Measurements from ENCODE around the gene DNAH14. TPM values are rescaled to one million over a fixed set of nuclear protein-coding genes. Genes with fewer than 3 reads are reported as not detected.

DNAH14 gene
- total and polyA plus RNA-seq, 2 of the 13 experiments (the other 11 are each of a cell fraction or from before 2014, with no cell fraction given) = 4.5 to 27.5 TPM

DNA sequence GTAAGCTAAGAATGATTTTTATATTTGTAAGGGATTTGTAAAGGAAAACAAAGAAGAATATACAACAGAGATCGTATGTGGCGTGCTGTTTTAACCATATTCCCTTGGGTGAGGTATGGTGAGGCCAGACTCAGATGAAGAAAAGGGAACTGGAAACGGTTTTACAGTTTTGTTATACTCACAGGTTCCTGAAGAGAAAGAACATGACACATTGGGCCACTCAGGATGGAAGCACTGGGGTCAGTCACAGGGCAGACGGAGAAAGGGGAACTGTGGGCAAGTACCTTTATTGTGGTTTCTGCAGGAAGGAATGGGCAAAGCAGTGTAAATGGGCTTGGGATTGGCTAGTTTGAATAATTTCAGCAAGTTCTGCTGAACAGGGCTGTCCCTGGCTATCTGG lies 321.0 kb downstream of the DNAH14 start:
- Histone ChIP-seq H3K79me2 (ENCODE audit: insufficient read depth, low read length) (no peaks in the 10 kb centered on the region), H3K27ac (ENCODE audit: extremely low read length, insufficient read depth, low read length) (no peak overlapping the region), H3K9ac (ENCODE audit: insufficient read depth, low read depth, low read length) (no peak overlapping the region), H3K4me2 (ENCODE audit: low read depth, low read length) (no peak overlapping the region), H3K4me3 (replicated peaks in 1 of 3; ENCODE audit: insufficient read depth in 1 of 3, low read depth in 2 of 3, low read length in 3 of 3) (no peak overlapping the region), H2AFZ (ENCODE audit: low read length) (no peak overlapping the region), H4K20me1 (ENCODE audit: insufficient read depth, low read length) (no peaks in the 10 kb centered on the region), H3K27me3 (ENCODE audit: control insufficient read depth in 1 of 2, insufficient read depth in 2 of 2, low read length in 2 of 2) (no peaks in the 10 kb centered on the region), H3K36me3 (replicated peaks in 1 of 2; ENCODE audit: control insufficient read depth in 1 of 2, insufficient read depth in 2 of 2, low read length in 2 of 2) (no peaks in the 10 kb centered on the region), H3K9me3 (ENCODE audit: low read length) (no peaks in the 10 kb centered on the region), H3K4me1 (ENCODE audit: insufficient read depth, low read length) (no peaks in the 10 kb centered on the region)
- ChIA-PET POLR2A (no interaction called here), CTCF (ENCODE audit: low intra/inter-chr PET ratio, low total read pairs) (no interaction called here)
- DNase-seq (ENCODE audit: low spot score) (no peak), ATAC-seq (no peak), FAIRE-seq (no peak)
- TF ChIP-seq ZNF207 (IDR thresholded peaks at IDR 0.05; ENCODE audit: borderline replicate concordance) (no peak), RBAK (CRISPR knock-in tag; IDR thresholded peaks at IDR 0.05) (no peak), NFE2L2 (IDR thresholded peaks at IDR 0.05; ENCODE audit: low read length) (no peak), ZNF782 (CRISPR knock-in tag; IDR thresholded peaks at IDR 0.05; ENCODE audit: borderline replicate concordance) (no peak), ZNF562 (CRISPR knock-in tag; IDR thresholded peaks at IDR 0.05; ENCODE audit: borderline replicate concordance) (no peak), TEAD2 (CRISPR knock-in tag; IDR thresholded peaks at IDR 0.05) (no peak), AKAP8 (CRISPR knock-in tag; IDR thresholded peaks at IDR 0.05) (no peak), ZNF737 (CRISPR knock-in tag; IDR thresholded peaks at IDR 0.05; ENCODE audit: borderline replicate concordance) (no peak), ZBTB20 (CRISPR knock-in tag; IDR thresholded peaks at IDR 0.05; ENCODE audit: borderline replicate concordance, low read depth) (no peak), MZF1 (CRISPR knock-in tag; IDR thresholded peaks at IDR 0.05; ENCODE audit: borderline replicate concordance) (no peak)
- TF ChIP-seq, protein P1, sequence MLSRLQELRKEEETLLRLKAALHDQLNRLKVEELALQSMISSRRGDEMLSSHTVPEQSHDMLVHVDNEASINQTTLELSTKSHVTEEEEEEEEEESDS (CRISPR knock-in tag; IDR thresholded peaks at IDR 0.05; ENCODE audit: borderline replicate concordance) = no peak
- intact Hi-C loops (cut with micrococcal nuclease; ENCODE audit: unreplicated experiment) = no loop called here
- BruUV-seq (replicated peaks) = no TSS peak
- WGBS (ENCODE audit: low lambda C conversion rate) = 57% methylated on average over 4 of the region's 4 CpGs
- in situ Hi-C loops (cut with HindIII; ENCODE audit: extremely low pct_ligation_motif_present, low pct_unique_long_range_greater_than_20kb) = no loop called here

DNA sequence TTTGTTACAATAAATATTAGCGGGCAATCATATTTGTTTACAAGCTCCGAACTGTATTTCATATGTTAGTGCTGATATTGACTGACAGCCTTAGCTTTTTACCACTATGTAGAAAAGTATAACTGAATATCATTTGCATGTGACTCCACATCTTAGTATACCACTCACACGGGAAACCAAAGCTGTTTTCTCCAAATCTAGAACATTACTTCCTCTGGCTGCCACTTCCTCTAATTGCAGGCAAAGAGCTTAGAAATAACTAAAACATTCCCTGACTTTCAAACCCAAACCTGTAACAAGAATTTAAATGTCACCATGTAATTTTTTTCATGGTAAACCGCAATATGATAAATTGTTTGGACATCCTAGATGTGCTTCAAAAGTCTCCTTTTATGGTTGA lies 323.7 kb downstream of the DNAH14 start:
- ATAC-seq (no peak), DNase-seq (ENCODE audit: low spot score) (no peak), FAIRE-seq (no peak)
- Histone ChIP-seq H3K27me3 (ENCODE audit: control insufficient read depth in 1 of 2, insufficient read depth in 2 of 2, low read length in 2 of 2) (no peaks in the 10 kb centered on the region), H3K79me2 (ENCODE audit: insufficient read depth, low read length) (no peaks in the 10 kb centered on the region), H4K20me1 (ENCODE audit: insufficient read depth, low read length) (no peaks in the 10 kb centered on the region), H3K9ac (ENCODE audit: insufficient read depth, low read depth, low read length) (no peak overlapping the region), H3K27ac (ENCODE audit: extremely low read length, insufficient read depth, low read length) (no peak overlapping the region), H3K9me3 (ENCODE audit: low read length) (no peaks in the 10 kb centered on the region), H3K4me2 (ENCODE audit: low read depth, low read length) (no peak overlapping the region), H2AFZ (ENCODE audit: low read length) (no peak overlapping the region), H3K36me3 (replicated peaks in 1 of 2; ENCODE audit: control insufficient read depth in 1 of 2, insufficient read depth in 2 of 2, low read length in 2 of 2) (no peaks in the 10 kb centered on the region), H3K4me3 (replicated peaks in 1 of 3; ENCODE audit: insufficient read depth in 1 of 3, low read depth in 2 of 3, low read length in 3 of 3) (no peak overlapping the region), H3K4me1 (ENCODE audit: insufficient read depth, low read length) (no peaks in the 10 kb centered on the region)
- 32% methylated on average over 4 of the region's 4 CpGs for WGBS (ENCODE audit: low lambda C conversion rate)
- ChIA-PET POLR2A (no interaction called here), CTCF (ENCODE audit: low intra/inter-chr PET ratio, low total read pairs) (no interaction called here)
- no TSS peak for BruUV-seq (replicated peaks)
- intact Hi-C loops (cut with micrococcal nuclease; ENCODE audit: unreplicated experiment) = no loop called here
- in situ Hi-C loops (cut with HindIII; ENCODE audit: extremely low pct_ligation_motif_present, low pct_unique_long_range_greater_than_20kb) = no loop called here
- no peak for TF ChIP-seq RBFOX2 (IDR thresholded peaks at IDR 0.05; ENCODE audit: low read depth, low read length)
- TF ChIP-seq NR2C2 (CRISPR knock-in tag; IDR thresholded peaks at IDR 0.05; ENCODE audit: borderline replicate concordance) = no peak
- no peak for TF ChIP-seq ZNF547 (CRISPR knock-in tag; IDR thresholded peaks at IDR 0.05)
- TF ChIP-seq, protein P2, sequence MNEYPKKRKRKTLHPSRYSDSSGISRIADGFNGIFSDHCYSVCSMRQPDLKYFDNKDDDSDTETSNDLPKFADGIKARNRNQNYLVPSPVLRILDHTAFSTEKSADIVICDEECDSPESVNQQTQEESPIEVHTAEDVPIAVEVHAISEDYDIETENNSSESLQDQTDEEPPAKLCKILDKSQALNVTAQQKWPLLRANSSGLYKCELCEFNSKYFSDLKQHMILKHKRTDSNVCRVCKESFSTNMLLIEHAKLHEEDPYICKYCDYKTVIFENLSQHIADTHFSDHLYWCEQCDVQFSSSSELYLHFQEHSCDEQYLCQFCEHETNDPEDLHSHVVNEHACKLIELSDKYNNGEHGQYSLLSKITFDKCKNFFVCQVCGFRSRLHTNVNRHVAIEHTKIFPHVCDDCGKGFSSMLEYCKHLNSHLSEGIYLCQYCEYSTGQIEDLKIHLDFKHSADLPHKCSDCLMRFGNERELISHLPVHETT (CRISPR knock-in tag; conservative IDR thresholded peaks at IDR 0.05) = no peak
- no peak for TF ChIP-seq ZBTB8A (CRISPR knock-in tag; IDR thresholded peaks at IDR 0.05; ENCODE audit: borderline replicate concordance, low read depth)
- no peak for TF ChIP-seq PHF20 (CRISPR knock-in tag; IDR thresholded peaks at IDR 0.05)
- TF ChIP-seq, protein P3, sequence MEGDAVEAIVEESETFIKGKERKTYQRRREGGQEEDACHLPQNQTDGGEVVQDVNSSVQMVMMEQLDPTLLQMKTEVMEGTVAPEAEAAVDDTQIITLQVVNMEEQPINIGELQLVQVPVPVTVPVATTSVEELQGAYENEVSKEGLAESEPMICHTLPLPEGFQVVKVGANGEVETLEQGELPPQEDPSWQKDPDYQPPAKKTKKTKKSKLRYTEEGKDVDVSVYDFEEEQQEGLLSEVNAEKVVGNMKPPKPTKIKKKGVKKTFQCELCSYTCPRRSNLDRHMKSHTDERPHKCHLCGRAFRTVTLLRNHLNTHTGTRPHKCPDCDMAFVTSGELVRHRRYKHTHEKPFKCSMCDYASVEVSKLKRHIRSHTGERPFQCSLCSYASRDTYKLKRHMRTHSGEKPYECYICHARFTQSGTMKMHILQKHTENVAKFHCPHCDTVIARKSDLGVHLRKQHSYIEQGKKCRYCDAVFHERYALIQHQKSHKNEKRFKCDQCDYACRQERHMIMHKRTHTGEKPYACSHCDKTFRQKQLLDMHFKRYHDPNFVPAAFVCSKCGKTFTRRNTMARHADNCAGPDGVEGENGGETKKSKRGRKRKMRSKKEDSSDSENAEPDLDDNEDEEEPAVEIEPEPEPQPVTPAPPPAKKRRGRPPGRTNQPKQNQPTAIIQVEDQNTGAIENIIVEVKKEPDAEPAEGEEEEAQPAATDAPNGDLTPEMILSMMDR (CRISPR knock-in tag; IDR thresholded peaks at IDR 0.05) = 0 out of 2 replicates have a peak, but pooled peaks have one; percentile 6
- TF ChIP-seq AKAP8 (CRISPR knock-in tag; IDR thresholded peaks at IDR 0.05) = no peak
